GM19351 (cell line): Measurements from ENCODE around the gene OBSCN.

Experiments used
- ATAC-seq: cut with Tn5 transposase; IDR thresholded peaks from one replicate; pipeline ENCODE4 v1.9.1; 2021; ENCODE audit warnings: mild to moderate bottlenecking, moderate library complexity; ENCODE audit not compliant: unreplicated experiment

OBSCN gene

GRCh38 chr1:228428412-228428811, 220.6 kb downstream of the OBSCN start:
- no peak for ATAC-seq
